Stimulated activated naive CD8-positive, alpha-beta T cell treated with anti-CD3 and anti-CD28 coated beads, Interleukin-15, Interleukin-2, amounts not matched to agents 100 ng/mL and 50 ng/mL, for 24 hours (primary cell): ENCODE data around the gene OR52K1.

ENCODE experiments used
- H3K27ac Mint-ChIP-seq: one replicate; pipeline ENCODE4 v1.8.0; 2021; ENCODE audit warnings: mild to moderate bottlenecking, mixed read lengths
- H3K27me3 Mint-ChIP-seq: one replicate; pipeline ENCODE4 v1.8.0; 2021; ENCODE audit warnings: mixed read lengths
- H3K36me3 Mint-ChIP-seq: one replicate; pipeline ENCODE4 v1.8.0; 2021; ENCODE audit warnings: low read depth, mixed read lengths
- H3K4me1 Mint-ChIP-seq: one replicate; pipeline ENCODE4 v1.8.0; 2021; ENCODE audit warnings: low read depth, mixed read lengths
- H3K4me3 Mint-ChIP-seq: one replicate; pipeline ENCODE4 v1.8.0; 2021; ENCODE audit warnings: mild to moderate bottlenecking, mixed read lengths
- H3K9me3 Mint-ChIP-seq: one replicate; pipeline ENCODE4 v1.8.0; 2021; ENCODE audit warnings: mixed read lengths

OR52K1 gene

GRCh38 chr11:4482445-4482844 lies at the start of gene OR52K1:
Gene OR52K1 (plus strand): TSS chr11:4482646. CDS start chr11:4488901, 6,255 bp downstream.
- peaks cover 12% of the 10 kb centered on the region for H3K4me1 Mint-ChIP-seq
- H3K9me3 Mint-ChIP-seq = no peaks in the 10 kb centered on the region
- no peak within 1 kb of the TSS for H3K4me3 Mint-ChIP-seq
- no peak within 1 kb of the TSS for H3K27ac Mint-ChIP-seq
- no peaks in the 10 kb centered on the region for H3K36me3 Mint-ChIP-seq
- H3K27me3 Mint-ChIP-seq = peaks cover 10% of the 10 kb centered on the region

GRCh38 chr11:4433856-4434255 lies 48.6 kb upstream of the OR52K1 start:
- Mint-ChIP-seq H3K4me1 (no peaks in the 10 kb centered on the region), H3K4me3 (no peak overlapping the region), H3K36me3 (no peaks in the 10 kb centered on the region), H3K27ac (no peak overlapping the region), H3K9me3 (peaks cover 4% of the 10 kb centered on the region), H3K27me3 (peaks cover 16% of the 10 kb centered on the region)

- Mint-ChIP-seq H3K9me3 (peaks cover 8% of the 10 kb centered on the region), H3K4me3 (no peak overlapping the region), H3K4me1 (no peaks in the 10 kb centered on the region), H3K27ac (no peak overlapping the region), H3K36me3 (no peaks in the 10 kb centered on the region), H3K27me3 (peaks cover 12% of the 10 kb centered on the region)
These were observed 46.0 kb upstream of the OR52K1 start for GRCh38 chr11:4436411-4436810.

- Mint-ChIP-seq H3K9me3 (peaks cover 8% of the 10 kb centered on the region), H3K27ac (no peak overlapping the region), H3K4me3 (no peak overlapping the region), H3K36me3 (no peaks in the 10 kb centered on the region), H3K27me3 (peaks cover 7% of the 10 kb centered on the region), H3K4me1 (no peaks in the 10 kb centered on the region)
These were observed 40.9 kb upstream of the OR52K1 start for GRCh38 chr11:4441515-4441914.

GRCh38 chr11:4443232-4443891 lies 39.1 kb upstream of the OR52K1 start:
- H3K36me3 Mint-ChIP-seq = no peaks in the 10 kb centered on the region
- H3K4me3 Mint-ChIP-seq = no peak overlapping the region
- no peak overlapping the region for H3K27ac Mint-ChIP-seq
- H3K4me1 Mint-ChIP-seq = no peaks in the 10 kb centered on the region
- H3K9me3 Mint-ChIP-seq = peaks cover 8% of the 10 kb centered on the region
- peaks cover 5% of the 10 kb centered on the region for H3K27me3 Mint-ChIP-seq

- Mint-ChIP-seq H3K27ac (no peak within 1 kb of the TSS), H3K36me3 (no peaks in the 10 kb centered on the region), H3K27me3 (peaks cover 8% of the 10 kb centered on the region), H3K9me3 (peaks cover 3% of the 10 kb centered on the region), H3K4me3 (no peak within 1 kb of the TSS), H3K4me1 (no peaks in the 10 kb centered on the region)
These were observed 33.5 kb upstream of the OR52K1 start, which contains the start of gene OR52K2 for GRCh38 chr11:4448995-4449394. Gene OR52K2 (plus strand): TSS chr11:4449295. CDS start chr11:4449340, 45 bp downstream.

GRCh38 chr11:4453118-4453517 lies 29.3 kb upstream of the OR52K1 start:
- Mint-ChIP-seq H3K9me3 (peaks cover 5% of the 10 kb centered on the region), H3K27ac (no peak overlapping the region), H3K4me1 (no peaks in the 10 kb centered on the region), H3K4me3 (no peak overlapping the region), H3K27me3 (peaks cover 8% of the 10 kb centered on the region), H3K36me3 (no peaks in the 10 kb centered on the region)

GRCh38 chr11:4454021-4454420 lies 28.4 kb upstream of the OR52K1 start:
- H3K9me3 Mint-ChIP-seq = peaks cover 5% of the 10 kb centered on the region
- H3K36me3 Mint-ChIP-seq = no peaks in the 10 kb centered on the region
- H3K27ac Mint-ChIP-seq = no peak overlapping the region
- H3K4me3 Mint-ChIP-seq = no peak overlapping the region
- no peaks in the 10 kb centered on the region for H3K4me1 Mint-ChIP-seq
- peaks cover 12% of the 10 kb centered on the region for H3K27me3 Mint-ChIP-seq

GRCh38 chr11:4455419-4455818 lies 27.0 kb upstream of the OR52K1 start:
- H3K4me1 Mint-ChIP-seq = no peaks in the 10 kb centered on the region
- H3K4me3 Mint-ChIP-seq = no peak overlapping the region
- peaks cover 14% of the 10 kb centered on the region for H3K27me3 Mint-ChIP-seq
- peaks cover 5% of the 10 kb centered on the region for H3K9me3 Mint-ChIP-seq
- H3K36me3 Mint-ChIP-seq = no peaks in the 10 kb centered on the region
- H3K27ac Mint-ChIP-seq = no peak overlapping the region

GRCh38 chr11:4459500-4459899 lies 22.9 kb upstream of the OR52K1 start:
- Mint-ChIP-seq H3K4me1 (no peaks in the 10 kb centered on the region), H3K27ac (no peak overlapping the region), H3K4me3 (no peak overlapping the region), H3K36me3 (no peaks in the 10 kb centered on the region), H3K27me3 (peaks cover 11% of the 10 kb centered on the region), H3K9me3 (peaks cover 5% of the 10 kb centered on the region)

GRCh38 chr11:4460151-4460550 lies 22.3 kb upstream of the OR52K1 start:
- no peak overlapping the region for H3K27ac Mint-ChIP-seq
- no peaks in the 10 kb centered on the region for H3K36me3 Mint-ChIP-seq
- no peaks in the 10 kb centered on the region for H3K4me1 Mint-ChIP-seq
- peaks cover 10% of the 10 kb centered on the region for H3K9me3 Mint-ChIP-seq
- no peak overlapping the region for H3K4me3 Mint-ChIP-seq
- H3K27me3 Mint-ChIP-seq = peaks cover 15% of the 10 kb centered on the region

- no peaks in the 10 kb centered on the region for H3K4me1 Mint-ChIP-seq
- no peaks in the 10 kb centered on the region for H3K36me3 Mint-ChIP-seq
- peaks cover 10% of the 10 kb centered on the region for H3K9me3 Mint-ChIP-seq
- H3K27me3 Mint-ChIP-seq = peaks cover 12% of the 10 kb centered on the region
- no peak overlapping the region for H3K4me3 Mint-ChIP-seq
- no peak overlapping the region for H3K27ac Mint-ChIP-seq
These were observed 18.0 kb upstream of the OR52K1 start for GRCh38 chr11:4464216-4465159.

- peaks cover 15% of the 10 kb centered on the region for H3K27me3 Mint-ChIP-seq
- H3K9me3 Mint-ChIP-seq = peaks cover 10% of the 10 kb centered on the region
- H3K4me1 Mint-ChIP-seq = no peaks in the 10 kb centered on the region
- no peak overlapping the region for H3K4me3 Mint-ChIP-seq
- no peaks in the 10 kb centered on the region for H3K36me3 Mint-ChIP-seq
- no peak overlapping the region for H3K27ac Mint-ChIP-seq
These were observed 17.0 kb upstream of the OR52K1 start for GRCh38 chr11:4465407-4465806.

- H3K9me3 Mint-ChIP-seq = peaks cover 10% of the 10 kb centered on the region
- no peak overlapping the region for H3K4me3 Mint-ChIP-seq
- peaks cover 15% of the 10 kb centered on the region for H3K27me3 Mint-ChIP-seq
- H3K27ac Mint-ChIP-seq = no peak overlapping the region
- no peaks in the 10 kb centered on the region for H3K4me1 Mint-ChIP-seq
- no peaks in the 10 kb centered on the region for H3K36me3 Mint-ChIP-seq
These were observed 16.1 kb upstream of the OR52K1 start for GRCh38 chr11:4466131-4466870.
